ENCODE measurements around the gene NCSTN. TPM values are rescaled to one million over a fixed set of nuclear protein-coding genes. Genes with fewer than 3 reads are reported as not detected.

The NCSTN gene
- total RNA-seq, 8 experiments from 2014 or later = 44.0 to 94.2 (median 68.4) TPM

DNA sequence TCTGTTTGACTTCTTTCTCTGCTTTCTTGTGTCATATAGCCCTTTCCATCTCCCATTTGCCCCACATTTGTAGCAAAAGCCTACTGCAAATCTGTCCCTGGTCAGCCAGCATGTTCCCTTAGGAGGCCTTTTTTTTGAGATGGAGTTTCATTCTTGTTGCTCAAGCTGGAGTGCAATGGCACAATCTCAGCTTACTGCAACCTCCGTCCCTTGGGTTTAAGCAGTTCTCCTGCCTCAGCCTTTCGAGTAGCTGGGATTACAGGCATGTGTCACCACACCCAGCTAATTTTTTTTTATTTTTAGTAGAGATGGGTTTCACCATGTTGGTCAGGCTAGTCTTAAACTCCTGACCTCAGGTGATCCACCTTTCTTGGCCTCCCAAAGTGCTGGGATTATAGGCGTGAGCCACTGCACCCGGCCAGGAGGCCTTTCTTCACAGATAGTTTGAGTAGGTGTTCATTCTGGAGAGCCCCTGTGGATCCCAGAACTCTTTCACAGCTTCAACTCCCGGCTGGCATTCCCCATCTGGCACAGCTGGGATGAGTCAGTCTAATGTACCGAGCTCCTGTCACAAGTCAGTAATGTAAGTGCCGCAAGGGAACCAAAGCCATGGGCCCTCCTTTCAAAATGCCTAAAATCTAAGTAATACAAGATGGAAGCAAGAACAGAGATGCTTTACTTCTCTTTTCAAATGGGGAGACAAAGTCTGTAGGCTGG, 14.3 kb downstream of the NCSTN start:
- ATAC-seq (replicated peaks in 6 of 8) = no peak
- H3K4me3 ChIP-seq = no peak overlapping the region
- no peak overlapping the region for H3K27ac ChIP-seq
- 50 to 94% (median 86%) methylated on average over 1 to 6 of the region's 7 CpGs; no CpG with 5 or more reads in 2 of the 10 experiments for WGBS, 10 experiments
- H3K4me1 ChIP-seq (replicated peaks in 1 of 2) = peaks cover 16 to 17% of the 10 kb centered on the region in 2 donors
- in situ Hi-C loops (cut with MboI; ENCODE audit: low pct_unique_long_range_greater_than_20kb in 2 of 9, low sequenced_read_pairs in 9 of 9, unreplicated experiment in 9 of 9) = loop anchor here in 1 of 9 experiments (25.0 kb wide), 1 partner anchor 270 kb away; the partner anchor contains the start of genes IGSF8 and KCNJ9

- WGBS, 10 experiments = 57 to 100% (median 88%) methylated on average over 1 to 4 of the region's 4 CpGs; no CpG with 5 or more reads in 2 of the 10 experiments
- ATAC-seq (replicated peaks in 6 of 8) = no peak
- Histone ChIP-seq H3K4me3 (no peak overlapping the region), H3K27ac (no peak overlapping the region), H3K4me1 (replicated peaks in 1 of 2) (peaks cover 23 to 24% of the 10 kb centered on the region in 2 donors)
- in situ Hi-C loops (cut with MboI; ENCODE audit: low pct_unique_long_range_greater_than_20kb in 2 of 9, low sequenced_read_pairs in 9 of 9, unreplicated experiment in 9 of 9) = loop anchor here in 1 of 9 experiments (25.0 kb wide), 1 partner anchor 271 kb away; the partner anchor contains the start of genes IGSF8 and KCNJ9
Measured at GRCh38 chr1:160358073-160358472, 14.9 kb downstream of the NCSTN start.

DNA sequence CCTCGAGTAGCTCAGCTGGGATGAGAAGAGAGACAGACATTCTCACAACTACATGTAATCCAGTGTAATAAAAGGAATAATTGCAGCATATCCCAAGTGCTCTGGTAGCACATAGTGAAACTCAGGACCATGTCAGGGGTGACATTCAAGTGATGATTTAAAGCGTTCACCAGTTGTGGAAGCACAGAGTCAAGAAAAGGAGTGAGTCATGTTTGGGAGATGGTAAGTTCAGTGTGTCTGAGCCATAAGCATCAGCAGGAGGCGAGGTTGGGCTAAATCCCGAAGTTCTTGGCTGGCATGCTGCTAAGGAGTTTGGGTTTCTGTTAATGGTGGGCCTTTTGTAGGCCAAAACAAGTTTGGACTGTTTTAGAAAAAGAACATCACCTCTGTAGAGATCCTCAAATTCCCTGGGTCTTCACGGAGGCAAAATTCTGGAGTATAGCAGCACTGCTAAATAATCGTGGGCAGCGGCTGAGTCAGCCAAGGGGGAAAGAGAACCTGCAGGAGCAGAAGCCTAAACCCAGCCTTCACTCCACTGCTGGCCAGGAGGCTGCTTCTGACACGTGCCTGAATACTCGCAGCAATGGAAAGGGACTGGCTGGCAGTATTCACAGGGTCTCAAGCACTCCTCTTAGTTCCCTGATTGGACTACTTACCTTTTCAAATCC, 16.5 kb downstream of the NCSTN start:
- H3K4me3 ChIP-seq = no peak overlapping the region
- peak overlapping the region in 1 of 2 donors; percentile 17 for H3K27ac ChIP-seq
- 80 to 97% (median 90%) methylated on average over 1 to 9 of the region's 9 CpGs; no CpG with 5 or more reads in 2 of the 10 experiments for WGBS, 10 experiments
- in situ Hi-C loops (cut with MboI; ENCODE audit: low pct_unique_long_range_greater_than_20kb in 2 of 9, low sequenced_read_pairs in 9 of 9, unreplicated experiment in 9 of 9) = loop anchor here in 1 of 9 experiments (25.0 kb wide), 1 partner anchor 272 kb away; the partner anchor contains the start of genes IGSF8 and KCNJ9
- peaks cover 39 to 40% of the 10 kb centered on the region in 2 donors for H3K4me1 ChIP-seq (replicated peaks in 1 of 2)
- ATAC-seq (replicated peaks in 6 of 8) = peak in 3 of 8 experiments; percentile 24 to 47 (median 32)

- Histone ChIP-seq H3K4me1 (replicated peaks in 1 of 2) (peaks cover 45 to 46% of the 10 kb centered on the region in 2 donors), H3K4me3 (no peak overlapping the region), H3K27ac (peak overlapping the region; percentile 93 to 99)
- WGBS, 10 experiments = 80 to 100% (median 88%) methylated on average over 1 to 8 of the region's 8 CpGs; no CpG with 5 or more reads in 4 of the 10 experiments
- in situ Hi-C loops (cut with MboI; ENCODE audit: low pct_unique_long_range_greater_than_20kb in 2 of 9, low sequenced_read_pairs in 9 of 9, unreplicated experiment in 9 of 9) = loop anchor here in 1 of 9 experiments (25.0 kb wide), 1 partner anchor 273 kb away; the partner anchor contains the start of genes IGSF8 and KCNJ9
- no peak for ATAC-seq (replicated peaks in 6 of 8)
Measured at GRCh38 chr1:160360227-160360695, 17.1 kb downstream of the NCSTN start.

DNA sequence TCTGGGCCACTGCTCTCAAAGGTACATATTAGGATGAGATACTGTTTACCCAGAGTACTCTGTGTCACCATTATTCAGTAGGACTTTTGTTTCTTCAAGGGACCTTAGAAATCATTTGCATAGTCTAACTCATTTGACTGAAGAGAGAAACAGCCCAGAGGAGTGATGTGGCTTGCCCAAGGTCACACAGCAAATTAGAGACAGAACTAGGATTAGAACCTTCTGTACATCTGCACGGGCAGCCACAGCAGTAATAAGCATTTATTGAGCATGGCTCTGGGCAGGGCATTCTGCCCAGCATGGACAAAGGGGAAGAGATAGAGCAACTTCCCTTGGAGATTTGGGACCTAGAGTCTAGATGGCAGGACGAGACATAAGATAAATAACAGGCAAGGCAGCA, 18.0 kb downstream of the NCSTN start:
- Histone ChIP-seq H3K4me1 (replicated peaks in 1 of 2) (peaks cover 54 to 55% of the 10 kb centered on the region in 2 donors), H3K27ac (peak overlapping the region; percentile 93 to 99), H3K4me3 (no peak overlapping the region)
- in situ Hi-C loops (cut with MboI; ENCODE audit: low pct_unique_long_range_greater_than_20kb in 2 of 9, low sequenced_read_pairs in 9 of 9, unreplicated experiment in 9 of 9) = loop anchor here in 1 of 9 experiments (25.0 kb wide), 1 partner anchor 274 kb away; the partner anchor contains the start of genes IGSF8 and KCNJ9
- no peak for ATAC-seq (replicated peaks in 6 of 8)
- 43 to 100% (median 80%) methylated on average over 1 to 2 of the region's 2 CpGs; no CpG with 5 or more reads in 1 of the 10 experiments for WGBS, 10 experiments

- Histone ChIP-seq H3K4me1 (replicated peaks in 1 of 2) (peaks cover 59 to 60% of the 10 kb centered on the region in 2 donors), H3K27ac (peak overlapping the region; percentile 93 to 99), H3K4me3 (no peak overlapping the region)
- in situ Hi-C loops (cut with MboI; ENCODE audit: low pct_unique_long_range_greater_than_20kb in 2 of 9, low sequenced_read_pairs in 9 of 9, unreplicated experiment in 9 of 9) = loop anchor here in 1 of 9 experiments (25.0 kb wide), 1 partner anchor 274 kb away; the partner anchor contains the start of genes IGSF8 and KCNJ9
- no peak for ATAC-seq (replicated peaks in 6 of 8)
- 40 to 100% (median 60%) methylated on average over 1 to 4 of the region's 4 CpGs; no CpG with 5 or more reads in 3 of the 10 experiments for WGBS, 10 experiments
Measured at GRCh38 chr1:160361814-160362167, 18.6 kb downstream of the NCSTN start.

GRCh38 chr1:160362168-160362957, 19.2 kb downstream of the NCSTN start:
- 0 to 67% (median 8%) methylated on average over 1 to 8 of the region's 9 CpGs; no CpG with 5 or more reads in 2 of the 10 experiments for WGBS, 10 experiments
- in situ Hi-C loops (cut with MboI; ENCODE audit: low pct_unique_long_range_greater_than_20kb in 2 of 9, low sequenced_read_pairs in 9 of 9, unreplicated experiment in 9 of 9) = loop anchor here in 1 of 9 experiments (25.0 kb wide), 1 partner anchor 275 kb away; the partner anchor contains the start of genes IGSF8 and KCNJ9
- H3K4me1 ChIP-seq (replicated peaks in 1 of 2) = peaks cover 65% of the 10 kb centered on the region in 2 donors
- H3K27ac ChIP-seq = peak overlapping the region; percentile 93 to 99
- H3K4me3 ChIP-seq = peak overlapping the region in 1 of 5 donors; percentile 12
- ATAC-seq (replicated peaks in 6 of 8) = peak in 7 of 8 experiments; percentile 15 to 75 (median 70)

DNA sequence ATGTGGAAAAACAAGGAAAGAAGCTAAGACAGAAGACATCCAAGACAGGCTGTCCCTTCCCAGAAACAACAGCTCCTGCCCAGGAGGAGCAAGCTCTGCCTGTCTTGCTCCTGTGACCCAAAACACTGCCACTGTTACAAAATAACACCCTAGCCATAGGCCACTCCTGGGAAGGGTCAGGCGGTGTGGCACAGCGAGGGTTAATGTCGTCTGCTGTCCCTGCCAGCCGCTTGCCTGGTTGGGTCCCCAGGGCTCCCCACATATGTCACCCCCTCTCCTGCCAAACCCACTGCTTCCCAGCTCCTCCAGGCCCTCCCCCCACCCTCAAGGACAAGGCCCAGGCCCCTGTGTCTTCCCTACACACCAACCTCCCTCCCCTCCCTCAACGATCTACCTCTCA, 19.8 kb downstream of the NCSTN start:
- Histone ChIP-seq H3K4me3 (peak overlapping the region in 1 of 5 donors; percentile 12), H3K27ac (peak overlapping the region; percentile 93 to 99), H3K4me1 (replicated peaks in 1 of 2) (peaks cover 71 to 72% of the 10 kb centered on the region in 2 donors)
- in situ Hi-C loops (cut with MboI; ENCODE audit: low pct_unique_long_range_greater_than_20kb in 2 of 9, low sequenced_read_pairs in 9 of 9, unreplicated experiment in 9 of 9) = loop anchor here in 1 of 9 experiments (25.0 kb wide), 1 partner anchor 276 kb away; the partner anchor contains the start of genes IGSF8 and KCNJ9
- peak in 4 of 8 experiments; percentile 6 to 16 (median 9) for ATAC-seq (replicated peaks in 6 of 8)
- 0 to 33% (median 20%) methylated on average over 1 to 2 of the region's 5 CpGs; no CpG with 5 or more reads in 7 of the 10 experiments for WGBS, 10 experiments

- in situ Hi-C loops (cut with MboI; ENCODE audit: low pct_unique_long_range_greater_than_20kb in 2 of 9, low sequenced_read_pairs in 9 of 9, unreplicated experiment in 9 of 9) = loop anchor here in 1 of 9 experiments (25.0 kb wide), 1 partner anchor 277 kb away; the partner anchor contains the start of genes IGSF8 and KCNJ9
- Histone ChIP-seq H3K4me3 (no peak overlapping the region), H3K4me1 (replicated peaks in 1 of 2) (peaks cover 79 to 81% of the 10 kb centered on the region in 2 donors), H3K27ac (peak overlapping the region; percentile 93 to 99)
- WGBS, 10 experiments = 29 to 83% (median 58%) methylated on average over 3 to 10 of the region's 12 CpGs
- ATAC-seq (replicated peaks in 6 of 8) = peak in 2 of 8 experiments; percentile 22 to 66
Measured at GRCh38 chr1:160363951-160364735, 21.0 kb downstream of the NCSTN start.

DNA sequence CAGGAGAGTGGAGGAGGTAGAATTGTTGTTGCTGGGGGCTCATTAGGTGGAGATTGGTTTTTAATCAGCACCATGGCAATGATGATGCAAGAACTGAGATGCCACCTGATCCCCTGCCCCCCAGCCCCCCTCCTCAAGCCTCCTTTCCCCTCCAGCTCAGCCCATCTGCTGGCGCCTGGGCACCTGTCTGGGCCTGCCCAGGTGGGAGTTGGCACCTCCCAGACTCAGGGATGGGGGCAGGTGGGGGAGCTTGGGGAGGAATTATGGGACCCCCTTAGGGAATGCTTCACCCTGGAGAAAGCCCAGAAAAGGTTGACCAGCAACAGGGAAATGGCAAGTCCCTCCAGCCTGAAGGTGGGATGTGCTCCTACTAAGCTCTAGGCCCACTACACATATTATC, 22.1 kb downstream of the NCSTN start:
- Histone ChIP-seq H3K27ac (peak overlapping the region; percentile 93 to 99), H3K4me1 (replicated peaks in 1 of 2) (peaks cover 79 to 82% of the 10 kb centered on the region in 2 donors), H3K4me3 (no peak overlapping the region)
- no peak for ATAC-seq (replicated peaks in 6 of 8)
- in situ Hi-C loops (cut with MboI; ENCODE audit: low pct_unique_long_range_greater_than_20kb in 2 of 9, low sequenced_read_pairs in 9 of 9, unreplicated experiment in 9 of 9) = loop anchor here in 1 of 9 experiments (25.0 kb wide), 1 partner anchor 278 kb away; the partner anchor contains the start of genes IGSF8 and KCNJ9
- WGBS, 10 experiments = no CpG with 5 or more reads among the region's 1 CpG
